Epidermal melanocyte (primary cell): ENCODE data around the gene FLNC.
A peak's percentile ranks its signal among the peaks of the same experiment; 100 is the strongest.

Experiments used
- DNase-seq: peaks from one replicate; pipeline ENCODE4 v3.0.0; 2011; ENCODE audit warnings: low spot score; ENCODE audit not compliant: insufficient read length

Gene FLNC, protein sequence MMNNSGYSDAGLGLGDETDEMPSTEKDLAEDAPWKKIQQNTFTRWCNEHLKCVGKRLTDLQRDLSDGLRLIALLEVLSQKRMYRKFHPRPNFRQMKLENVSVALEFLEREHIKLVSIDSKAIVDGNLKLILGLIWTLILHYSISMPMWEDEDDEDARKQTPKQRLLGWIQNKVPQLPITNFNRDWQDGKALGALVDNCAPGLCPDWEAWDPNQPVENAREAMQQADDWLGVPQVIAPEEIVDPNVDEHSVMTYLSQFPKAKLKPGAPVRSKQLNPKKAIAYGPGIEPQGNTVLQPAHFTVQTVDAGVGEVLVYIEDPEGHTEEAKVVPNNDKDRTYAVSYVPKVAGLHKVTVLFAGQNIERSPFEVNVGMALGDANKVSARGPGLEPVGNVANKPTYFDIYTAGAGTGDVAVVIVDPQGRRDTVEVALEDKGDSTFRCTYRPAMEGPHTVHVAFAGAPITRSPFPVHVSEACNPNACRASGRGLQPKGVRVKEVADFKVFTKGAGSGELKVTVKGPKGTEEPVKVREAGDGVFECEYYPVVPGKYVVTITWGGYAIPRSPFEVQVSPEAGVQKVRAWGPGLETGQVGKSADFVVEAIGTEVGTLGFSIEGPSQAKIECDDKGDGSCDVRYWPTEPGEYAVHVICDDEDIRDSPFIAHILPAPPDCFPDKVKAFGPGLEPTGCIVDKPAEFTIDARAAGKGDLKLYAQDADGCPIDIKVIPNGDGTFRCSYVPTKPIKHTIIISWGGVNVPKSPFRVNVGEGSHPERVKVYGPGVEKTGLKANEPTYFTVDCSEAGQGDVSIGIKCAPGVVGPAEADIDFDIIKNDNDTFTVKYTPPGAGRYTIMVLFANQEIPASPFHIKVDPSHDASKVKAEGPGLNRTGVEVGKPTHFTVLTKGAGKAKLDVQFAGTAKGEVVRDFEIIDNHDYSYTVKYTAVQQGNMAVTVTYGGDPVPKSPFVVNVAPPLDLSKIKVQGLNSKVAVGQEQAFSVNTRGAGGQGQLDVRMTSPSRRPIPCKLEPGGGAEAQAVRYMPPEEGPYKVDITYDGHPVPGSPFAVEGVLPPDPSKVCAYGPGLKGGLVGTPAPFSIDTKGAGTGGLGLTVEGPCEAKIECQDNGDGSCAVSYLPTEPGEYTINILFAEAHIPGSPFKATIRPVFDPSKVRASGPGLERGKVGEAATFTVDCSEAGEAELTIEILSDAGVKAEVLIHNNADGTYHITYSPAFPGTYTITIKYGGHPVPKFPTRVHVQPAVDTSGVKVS (N-terminal part only)

DNA sequence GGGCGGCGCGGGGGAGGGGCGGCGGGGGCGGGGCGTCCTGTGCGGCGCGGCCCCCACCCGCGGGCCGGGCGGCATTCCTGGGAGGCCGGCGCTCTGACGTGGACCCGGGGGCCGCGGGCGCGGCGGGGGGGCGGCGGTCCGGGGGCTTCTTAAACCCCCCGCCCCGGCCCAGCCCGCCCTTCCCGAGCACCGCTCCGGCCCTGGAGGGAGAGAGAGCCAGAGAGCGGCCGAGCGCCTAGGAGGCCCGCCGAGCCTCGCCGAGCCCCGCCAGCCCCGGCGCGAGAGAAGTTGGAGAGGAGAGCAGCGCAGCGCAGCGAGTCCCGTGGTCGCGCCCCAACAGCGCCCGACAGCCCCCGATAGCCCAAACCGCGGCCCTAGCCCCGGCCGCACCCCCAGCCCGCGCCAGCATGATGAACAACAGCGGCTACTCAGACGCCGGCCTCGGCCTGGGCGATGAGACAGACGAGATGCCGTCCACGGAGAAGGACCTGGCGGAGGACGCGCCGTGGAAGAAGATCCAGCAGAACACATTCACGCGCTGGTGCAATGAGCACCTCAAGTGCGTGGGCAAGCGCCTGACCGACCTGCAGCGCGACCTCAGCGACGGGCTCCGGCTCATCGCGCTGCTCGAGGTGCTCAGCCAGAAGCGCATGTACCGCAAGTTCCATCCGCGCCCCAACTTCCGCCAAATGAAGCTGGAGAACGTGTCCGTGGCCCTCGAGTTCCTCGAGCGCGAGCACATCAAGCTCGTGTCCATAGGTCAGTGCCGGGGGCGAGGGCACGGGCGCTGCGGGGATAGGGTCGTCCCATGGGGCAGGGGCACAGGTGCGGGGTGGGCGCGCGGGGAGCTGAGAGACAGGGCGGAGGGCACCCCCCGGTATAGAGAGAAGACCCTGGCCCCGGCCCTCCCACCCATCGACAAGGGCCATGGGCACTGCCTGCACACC, at the start of gene FLNC:
Gene FLNC (plus strand): TSS at position 176 of the 947 bp plus-strand sequence. CDS start 232 bp downstream, at position 408.
- no peak for DNase-seq

DNA sequence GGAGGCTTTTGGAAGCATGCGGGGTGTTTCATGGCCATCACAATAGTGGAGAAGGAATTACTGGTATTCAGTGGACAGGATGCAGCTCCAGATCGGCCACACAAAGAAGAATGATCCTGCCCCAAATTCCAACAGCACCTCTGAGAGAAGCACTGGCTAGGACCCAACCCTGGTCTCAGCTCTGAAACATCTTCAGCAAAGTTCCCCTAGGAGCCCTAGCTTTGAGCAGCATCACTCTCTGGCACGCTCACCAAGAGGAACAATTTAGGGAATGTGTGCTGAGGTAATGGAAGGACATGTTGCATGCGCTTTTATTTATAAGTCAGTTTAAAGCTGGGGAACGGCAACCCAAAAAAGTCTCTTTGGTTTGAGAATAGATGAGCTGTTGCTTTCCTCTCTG, 49.1 kb upstream of the FLNC start:
- no peak for DNase-seq

DNA sequence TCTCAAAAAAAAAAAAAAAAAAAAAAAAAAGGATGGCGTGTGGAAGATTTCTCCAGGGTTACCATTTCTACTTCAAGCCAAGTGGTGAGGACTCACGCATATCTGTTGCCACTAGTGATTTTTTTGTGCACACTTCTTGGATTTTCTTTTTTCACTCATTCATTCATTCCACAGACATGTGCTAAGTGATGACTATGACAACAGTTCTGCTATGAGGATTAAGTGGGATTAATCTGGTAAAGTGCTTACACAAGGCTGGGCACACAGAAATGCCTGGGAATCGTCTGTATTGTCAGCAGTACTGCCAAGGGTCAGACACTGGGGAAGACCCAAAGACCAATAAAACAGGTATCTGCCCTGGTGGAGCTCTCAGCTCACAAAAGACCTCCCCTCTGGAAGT, 48.4 kb upstream of the FLNC start:
- DNase-seq = no peak

DNA sequence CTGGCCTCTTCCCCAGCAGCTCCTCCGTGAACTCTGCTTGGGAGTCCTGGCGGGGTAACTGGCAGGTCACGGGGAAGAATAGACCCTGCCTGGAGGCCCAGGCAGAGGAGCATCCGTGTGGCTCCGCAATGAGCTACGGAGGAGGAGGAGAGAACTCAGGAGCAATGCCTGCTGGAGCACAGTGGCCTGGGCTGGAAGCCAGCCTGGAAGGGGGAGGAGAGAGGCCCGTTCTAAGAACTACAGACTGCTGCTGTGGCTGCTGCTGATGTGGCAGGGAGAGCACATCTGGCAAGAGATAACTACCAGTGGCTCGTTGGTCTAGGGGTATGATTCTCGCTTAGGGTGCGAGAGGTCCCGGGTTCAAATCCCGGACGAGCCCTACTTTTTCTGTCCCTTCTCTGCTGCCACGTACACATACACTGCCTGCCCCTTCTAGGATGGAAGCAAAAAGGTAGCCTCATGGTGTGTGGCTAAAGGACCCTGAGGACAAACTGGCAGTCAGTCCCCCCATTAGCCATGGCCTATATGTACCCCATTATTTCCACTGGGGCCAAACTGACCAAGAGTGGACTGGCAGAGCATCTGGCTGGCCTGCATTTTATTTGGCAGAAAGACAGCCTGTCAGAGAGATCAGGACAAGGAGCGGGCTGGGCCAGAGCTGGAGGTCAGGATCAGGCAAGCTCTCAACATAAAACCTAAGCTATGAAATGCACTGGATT, 46.9 kb upstream of the FLNC start:
- peak; percentile 50 for DNase-seq

DNA sequence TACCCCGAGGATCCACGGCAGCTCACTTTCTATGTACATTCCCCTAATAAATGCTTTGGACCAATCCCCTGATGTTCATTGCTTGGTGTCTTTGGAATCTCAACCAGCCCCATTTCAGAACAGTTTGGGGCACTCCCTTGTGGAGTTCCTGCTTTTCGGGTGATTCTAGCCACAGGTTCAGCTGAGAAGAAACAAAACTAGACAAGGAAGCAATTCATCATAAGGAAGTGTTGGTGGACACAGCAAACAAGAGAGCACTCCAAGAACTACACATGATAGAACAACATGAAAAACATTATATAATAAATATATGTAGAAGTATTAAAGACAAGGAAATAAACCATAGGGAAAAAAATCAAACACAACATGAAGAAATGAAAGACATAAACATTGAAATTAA, 44.5 kb upstream of the FLNC start:
- no peak for DNase-seq

DNA sequence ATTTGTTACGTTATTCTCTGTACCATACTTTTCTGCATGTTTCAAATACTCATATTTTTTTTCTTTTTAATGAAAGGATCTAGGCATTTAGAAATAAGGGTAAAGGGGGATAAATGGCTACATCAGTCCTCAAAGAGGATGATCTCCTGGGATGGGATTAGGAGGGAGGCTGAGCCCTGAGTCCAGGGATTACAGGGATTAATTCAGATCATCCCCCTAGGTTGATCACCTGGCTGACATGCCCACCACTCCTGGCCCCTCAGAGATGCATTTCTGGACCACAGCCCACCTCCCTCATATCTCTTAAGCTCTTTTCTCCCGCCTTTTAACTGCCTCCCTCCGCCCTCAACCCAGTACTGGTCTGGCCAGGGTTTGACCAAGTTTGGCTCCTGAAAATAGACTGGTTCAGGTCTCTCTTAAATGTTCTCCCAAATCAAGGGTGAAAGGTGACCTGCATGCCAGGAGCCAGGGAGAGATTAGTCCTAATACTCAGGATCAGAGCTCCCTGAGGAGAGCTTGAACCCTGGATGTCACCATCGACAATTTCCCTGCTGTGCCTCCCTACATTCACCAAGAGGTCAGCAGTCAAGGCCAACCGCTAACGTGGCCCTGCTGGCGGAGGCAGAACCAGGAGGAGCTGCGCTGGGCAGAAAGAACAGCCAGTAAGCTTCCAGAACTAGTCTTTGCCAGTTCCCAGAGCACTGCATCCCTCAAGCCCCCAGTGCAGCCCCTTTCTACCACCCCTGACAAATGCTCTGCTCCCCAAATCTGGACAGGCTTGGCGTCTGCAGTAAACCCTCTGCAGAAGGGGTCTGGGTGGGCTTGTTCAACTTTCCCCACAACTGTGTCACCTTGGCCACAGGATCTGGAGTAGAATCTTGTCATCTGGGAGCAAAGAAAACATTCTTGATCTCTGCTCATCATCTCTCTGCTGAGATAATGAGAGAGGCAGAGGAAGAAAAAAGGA, 41.5 kb upstream of the FLNC start:
- no peak for DNase-seq

DNA sequence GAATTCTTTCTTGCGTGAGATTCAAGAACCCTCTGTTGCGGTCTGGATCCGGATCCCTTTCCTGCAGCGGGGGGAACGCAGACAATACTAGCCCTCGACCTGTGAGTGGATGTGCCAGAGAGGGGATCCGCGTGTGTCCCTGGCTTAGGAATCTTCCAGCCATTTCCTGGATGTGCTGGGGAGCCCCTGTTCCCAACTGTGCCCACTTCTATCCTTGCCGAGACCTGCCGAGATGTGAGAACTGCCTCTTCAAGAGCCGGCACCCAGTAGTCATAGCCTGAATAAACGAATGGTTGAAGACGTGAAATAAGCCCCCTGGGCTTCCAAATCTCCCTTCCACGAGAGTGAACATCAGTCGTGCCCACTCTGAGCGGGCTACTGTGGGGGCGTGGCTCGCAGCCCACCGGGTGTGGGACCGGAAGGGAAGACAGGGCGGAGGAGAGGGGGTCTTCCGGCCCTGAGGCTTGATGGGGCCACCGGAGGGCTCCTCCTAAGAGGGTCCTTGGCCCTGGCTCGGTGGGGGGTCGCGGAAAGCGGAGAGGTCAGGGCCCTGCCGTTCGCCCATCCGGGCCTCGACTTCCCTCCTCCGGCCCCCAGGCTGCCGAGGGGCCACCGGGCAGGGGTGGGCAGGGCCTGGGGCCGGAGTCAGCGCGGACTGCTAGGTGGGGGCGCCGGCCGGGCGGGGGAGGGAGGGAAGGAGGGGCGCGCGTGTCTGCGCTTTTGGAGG, 39.7 kb upstream of the FLNC start:
- DNase-seq = no peak

DNA sequence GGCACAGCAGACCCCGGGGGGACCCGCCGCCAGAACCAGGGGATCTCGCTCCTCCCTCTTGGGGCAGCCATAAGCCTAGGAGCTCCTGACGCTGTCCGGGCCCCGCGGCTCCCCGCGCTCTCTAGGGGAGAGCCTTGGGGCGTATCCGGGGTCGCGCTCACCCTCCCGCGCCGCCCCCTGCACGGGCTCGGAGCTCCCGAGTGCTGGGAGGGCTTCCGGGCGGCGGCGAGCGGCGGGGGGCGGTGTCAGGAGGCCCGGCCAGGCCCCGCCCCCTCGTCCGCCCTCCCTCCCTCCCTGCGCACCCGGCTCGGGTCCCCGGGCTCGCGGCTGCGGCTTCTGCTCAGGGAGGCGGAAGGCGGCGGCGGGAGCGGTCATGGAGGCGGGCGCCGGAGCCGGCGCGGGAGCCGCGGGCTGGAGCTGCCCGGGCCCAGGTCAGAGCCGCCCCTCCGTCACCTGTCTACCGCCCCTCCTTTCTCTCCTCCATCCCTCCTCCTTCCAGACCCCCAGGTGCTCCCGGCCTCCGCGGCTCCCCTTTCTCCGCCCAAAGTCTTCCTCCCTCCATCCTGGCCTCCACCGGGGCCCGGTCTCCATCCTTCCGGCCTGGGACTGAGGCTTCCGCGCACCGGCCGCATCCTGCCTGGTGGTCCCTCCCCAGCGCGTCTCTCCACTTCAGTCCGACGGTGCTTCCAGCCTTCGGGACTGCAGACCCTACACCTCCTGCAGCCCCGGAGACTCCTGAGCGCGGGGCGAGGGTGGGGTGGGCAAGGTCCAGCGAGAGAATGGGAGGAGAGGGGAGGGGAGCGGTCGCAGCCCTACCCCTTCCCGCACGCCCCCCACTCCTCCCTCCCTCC, 38.9 kb upstream of the FLNC start, which contains the start of gene CCDC136:
Gene CCDC136 (plus strand): TSS at position 848 of the 851 bp plus-strand sequence. CDS start 444 bp downstream, outside the sequence.
- DNase-seq = peak; percentile 75

DNA sequence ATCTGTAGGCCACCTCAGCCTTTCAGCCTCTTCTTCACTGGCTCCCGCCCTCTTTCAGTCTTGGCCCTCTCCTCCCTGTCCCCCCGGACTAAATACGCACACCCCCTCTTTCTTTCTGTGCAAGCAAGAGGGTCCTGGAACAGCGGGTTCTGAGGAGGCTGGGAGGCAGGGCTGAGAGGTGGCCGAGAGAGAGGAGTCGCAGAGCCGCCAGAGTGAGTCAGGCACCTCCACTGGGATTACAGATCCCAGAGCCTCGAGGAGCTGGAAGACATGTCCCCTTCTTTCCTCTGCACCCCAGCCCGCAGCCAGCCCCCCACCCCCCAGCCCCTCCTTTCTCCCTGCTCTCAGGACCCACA, 38.3 kb upstream of the FLNC start:
- DNase-seq = no peak

DNA sequence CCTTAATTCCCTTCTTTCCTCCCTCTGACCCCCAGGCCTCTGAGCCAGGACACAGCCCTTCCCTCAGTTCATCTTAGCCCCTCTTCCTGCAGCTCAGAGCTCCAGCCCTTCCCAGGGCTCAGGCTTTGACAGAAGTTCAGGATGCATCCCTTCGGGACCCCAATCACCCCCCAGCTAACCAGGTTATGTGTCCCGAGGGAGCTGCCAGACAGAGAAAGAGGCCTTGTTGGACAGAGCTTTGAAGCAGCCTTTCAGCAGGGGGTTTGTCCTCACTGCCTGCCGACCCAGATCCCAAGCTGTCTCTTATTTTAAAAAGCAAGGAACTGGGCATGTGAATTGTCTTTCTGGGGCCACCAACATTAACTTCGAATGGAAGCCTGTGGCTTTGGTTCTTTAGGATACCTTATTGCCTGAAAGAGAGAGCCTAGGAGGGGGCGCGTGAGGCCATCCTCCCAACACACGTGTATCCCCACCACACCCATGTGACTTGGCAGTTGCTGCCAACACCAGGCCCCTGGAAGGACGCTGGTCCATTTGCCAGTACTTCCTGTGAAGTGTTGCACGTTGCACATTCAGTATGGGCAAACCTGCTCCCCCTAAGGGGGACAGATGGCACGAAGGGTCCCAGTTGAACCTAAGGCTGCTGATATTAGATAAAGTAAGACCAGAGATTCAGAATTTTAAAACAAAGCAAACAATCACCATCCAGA, 37.6 kb upstream of the FLNC start:
- no peak for DNase-seq

DNA sequence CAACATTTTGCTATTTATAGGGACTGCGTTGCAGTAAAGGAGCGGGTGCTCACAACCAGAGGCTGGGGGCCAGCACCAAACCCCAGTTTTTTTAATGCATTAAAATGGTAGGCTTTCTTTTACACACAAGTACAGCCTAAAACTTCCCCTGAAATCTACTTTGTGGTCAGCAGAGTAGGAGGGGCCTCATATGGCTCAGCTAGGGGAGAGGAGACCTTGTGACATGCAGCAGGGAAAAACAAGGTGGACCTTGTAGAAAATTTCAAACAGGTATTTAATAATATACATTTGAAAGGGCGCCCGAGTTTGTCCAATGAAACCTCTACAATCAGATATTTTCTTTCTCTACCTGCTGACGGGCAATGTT, 37.0 kb upstream of the FLNC start:
- no peak for DNase-seq

DNA sequence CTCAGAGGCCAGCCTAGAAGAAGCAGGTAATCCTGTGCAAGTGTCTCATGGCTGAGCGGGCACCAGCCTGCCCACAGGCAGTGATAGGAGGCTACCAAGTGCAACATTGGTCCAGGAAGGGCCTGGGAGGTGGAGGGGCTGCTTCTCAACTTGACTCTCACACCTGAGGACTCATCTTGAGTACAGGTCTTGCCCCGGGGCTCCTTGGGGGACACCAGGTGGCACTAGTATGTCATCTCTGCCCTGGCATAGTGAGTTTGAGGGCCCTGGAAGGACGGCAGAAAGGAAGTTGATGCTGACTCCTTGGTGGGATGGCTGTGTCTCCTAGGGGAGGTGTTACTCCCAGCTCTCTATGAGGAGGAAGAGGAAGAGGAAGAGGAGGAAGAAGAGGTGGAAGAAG, 36.2 kb upstream of the FLNC start:
- no peak for DNase-seq

DNA sequence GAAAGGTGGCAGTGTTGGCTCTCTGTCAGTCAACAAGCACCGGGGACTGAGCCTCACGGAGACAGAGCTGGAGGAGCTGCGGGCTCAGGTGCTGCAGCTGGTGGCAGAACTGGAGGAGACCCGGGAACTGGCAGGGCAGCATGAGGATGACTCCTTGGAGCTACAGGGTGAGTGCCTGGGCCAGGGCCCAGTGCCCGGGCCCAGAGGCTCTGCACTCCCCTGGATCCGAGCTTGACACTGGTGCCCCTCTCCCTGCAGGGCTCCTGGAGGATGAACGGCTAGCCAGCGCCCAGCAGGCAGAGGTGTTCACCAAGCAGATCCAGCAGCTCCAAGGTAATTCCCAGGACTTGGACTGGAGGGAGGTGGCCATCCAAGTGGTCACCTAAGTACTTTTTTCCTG, 35.8 kb upstream of the FLNC start:
- DNase-seq = no peak

DNA sequence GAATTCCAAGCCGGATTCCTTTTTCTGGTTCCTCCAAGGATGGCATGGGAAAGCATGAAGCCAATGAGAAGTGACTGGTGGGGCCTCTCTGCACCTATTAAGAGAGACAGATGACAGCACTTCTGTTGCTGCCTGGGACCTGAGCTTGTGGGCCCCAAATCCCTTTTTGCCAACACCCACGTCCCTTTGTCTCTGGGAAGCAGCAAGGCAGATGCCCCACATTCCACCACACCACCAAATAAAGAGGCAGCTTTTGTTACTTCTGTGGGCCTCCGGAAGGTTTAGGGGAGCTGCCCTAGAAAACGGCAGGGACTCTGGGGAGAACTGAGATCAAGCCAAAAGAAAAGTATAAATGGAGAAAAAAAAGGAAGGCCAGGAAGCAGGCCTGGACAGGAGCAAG, 35.1 kb upstream of the FLNC start:
- no peak for DNase-seq

DNA sequence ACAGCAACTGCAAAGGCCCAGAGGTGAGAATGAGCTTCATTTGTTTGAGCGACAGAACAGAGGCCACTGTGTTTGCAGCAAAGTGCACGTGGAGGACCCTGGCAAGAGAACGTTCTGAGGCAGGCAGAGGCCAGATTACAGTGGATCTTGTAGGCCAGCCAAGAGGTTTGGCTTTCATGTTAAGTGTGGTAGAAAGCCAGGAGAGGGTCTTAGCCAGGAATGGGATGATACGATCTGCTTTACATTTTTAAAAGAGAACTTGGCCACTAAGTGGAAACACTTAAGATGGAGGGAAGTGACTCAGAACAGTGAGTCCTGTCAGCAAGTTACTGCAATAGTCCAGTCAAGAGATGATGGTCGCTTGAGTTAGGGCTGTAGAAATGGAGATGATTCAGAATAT, 33.9 kb upstream of the FLNC start:
- no peak for DNase-seq

DNA sequence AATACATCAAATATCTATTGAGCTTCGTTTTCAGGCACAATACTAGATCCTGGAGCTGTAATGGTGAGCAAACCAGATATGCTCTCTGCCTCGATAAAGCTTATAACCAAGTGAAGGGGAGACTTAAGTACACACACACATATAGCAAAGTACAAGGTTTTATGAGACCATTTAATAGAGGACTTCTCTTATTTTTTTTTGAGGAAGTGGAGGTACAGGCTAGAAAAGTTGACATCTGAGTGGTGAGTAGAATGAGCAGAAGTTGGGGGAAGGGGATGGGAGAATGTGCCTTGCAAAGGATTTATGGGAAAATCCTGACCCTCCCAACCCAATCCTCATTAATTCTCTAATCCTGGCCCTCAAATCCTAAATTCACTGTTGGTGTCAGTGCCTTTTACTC, 30.8 kb upstream of the FLNC start:
- no peak for DNase-seq

DNA sequence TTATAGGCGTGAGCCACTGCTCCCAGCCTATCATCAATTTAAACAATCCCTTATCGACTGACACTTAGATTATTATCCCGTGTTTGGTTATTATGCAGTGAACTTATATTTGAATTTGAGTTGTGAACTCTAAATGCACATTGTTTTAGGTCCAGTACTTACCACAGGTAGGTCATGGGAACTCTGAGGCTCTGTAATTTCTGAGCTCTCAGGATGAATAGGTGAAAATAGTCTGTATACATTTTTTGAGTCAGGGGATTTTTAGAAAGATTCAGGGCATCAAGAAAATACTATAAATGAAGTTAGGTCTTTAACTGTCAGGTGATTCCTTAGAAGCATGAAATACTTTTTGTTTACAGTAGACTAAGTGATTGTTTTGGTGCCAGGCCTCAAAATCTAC, 29.6 kb upstream of the FLNC start:
- DNase-seq = no peak
